Progenitor cell of endocrine pancreas (in vitro differentiated cells): ENCODE data around the gene IZUMO4. TPM values are rescaled to one million over a fixed set of nuclear protein-coding genes. Genes with fewer than 3 reads are reported as not detected.
"Not testable (repeated sequence)": the region's sequence is repeated elsewhere in the genome, so short reads cannot be mapped to it uniquely, and the experiment has no call there.

ENCODE experiments used
- DNase-seq: peaks from one replicate; pipeline ENCODE4 v3.0.0; 2021; ENCODE audit warnings: low spot score; ENCODE audit not compliant: unreplicated experiment
- H3K27ac Mint-ChIP-seq: 2 replicates; pipeline ENCODE4 v1.8.0; 2021; ENCODE audit warnings: mild to moderate bottlenecking, moderate library complexity, mixed read lengths
- H3K27me3 Mint-ChIP-seq: 2 replicates; pipeline ENCODE4 v1.8.0; 2021; ENCODE audit warnings: mixed read lengths
- H3K36me3 Mint-ChIP-seq: 2 replicates; pipeline ENCODE4 v1.8.0; 2022; ENCODE audit warnings: mixed read lengths; ENCODE audit not compliant: insufficient read depth
- H3K4me1 Mint-ChIP-seq: 2 replicates; pipeline ENCODE4 v1.8.0; 2021; ENCODE audit warnings: low read depth, mixed read lengths
- H3K4me3 Mint-ChIP-seq: 2 replicates; pipeline ENCODE4 v1.8.0; 2021; ENCODE audit warnings: low read depth, mild to moderate bottlenecking, moderate library complexity, mixed read lengths
- H3K9me3 Mint-ChIP-seq: 2 replicates; pipeline ENCODE4 v1.8.0; 2021; ENCODE audit warnings: low read depth, mixed read lengths
- CTCF ChIP-seq: fragments of 200-600 bp; sonication (generic); IDR thresholded peaks from one replicate; pipeline ENCODE4 v1.5.0; 2021; ENCODE audit warnings: antibody characterized with exemption, mild to moderate bottlenecking; ENCODE audit not compliant: unreplicated experiment
- total RNA-seq: library from RNA; stranded (reverse); gene quantifications from 2 replicates; pipeline ENCODE4 v1.2.1, GENCODE V29; 2021

Gene IZUMO4
- total RNA-seq, 1 donor from 2014 or later = 16.5 TPM

- H3K9me3 Mint-ChIP-seq = no peaks in the 10 kb centered on the region
- H3K4me1 Mint-ChIP-seq = no peaks in the 10 kb centered on the region
- TF ChIP-seq CTCF = no peak
- H3K27ac Mint-ChIP-seq = no peak overlapping the region
- H3K4me3 Mint-ChIP-seq = no peak overlapping the region
- no peaks in the 10 kb centered on the region for H3K27me3 Mint-ChIP-seq
- DNase-seq = no peak
- peaks cover 6% of the 10 kb centered on the region for H3K36me3 Mint-ChIP-seq
These were observed 32.3 kb downstream of the IZUMO4 start for GRCh38 chr19:2129022-2129421.

- DNase-seq = no peak
These were observed 32.8 kb downstream of the IZUMO4 start for GRCh38 chr19:2129486-2129885.

GRCh38 chr19:2129892-2130770 lies 33.4 kb downstream of the IZUMO4 start:
- Mint-ChIP-seq H3K4me1 (no peaks in the 10 kb centered on the region), H3K27ac (no peak overlapping the region), H3K9me3 (no peaks in the 10 kb centered on the region), H3K27me3 (no peaks in the 10 kb centered on the region), H3K36me3 (peaks cover 6% of the 10 kb centered on the region), H3K4me3 (no peak overlapping the region)
- TF ChIP-seq CTCF = no peak
- no peak for DNase-seq

More at GRCh38 chr19:2129486-2129885, 32.8 kb downstream of the IZUMO4 start:
- Mint-ChIP-seq H3K27me3 (no peaks in the 10 kb centered on the region), H3K36me3 (peaks cover 6% of the 10 kb centered on the region), H3K27ac (no peak overlapping the region), H3K4me1 (no peaks in the 10 kb centered on the region), H3K9me3 (no peaks in the 10 kb centered on the region), H3K4me3 (no peak overlapping the region)
- TF ChIP-seq CTCF = no peak

GRCh38 chr19:2131012-2131975 lies 34.6 kb downstream of the IZUMO4 start:
- H3K4me1 Mint-ChIP-seq, H3K9me3 Mint-ChIP-seq, H3K27ac Mint-ChIP-seq, H3K36me3 Mint-ChIP-seq, DNase-seq, H3K27me3 Mint-ChIP-seq, H3K4me3 Mint-ChIP-seq: not testable (repeated sequence)

GRCh38 chr19:2132191-2132590 lies 35.5 kb downstream of the IZUMO4 start:
- Mint-ChIP-seq H3K9me3 (no peaks in the 10 kb centered on the region), H3K27me3 (no peaks in the 10 kb centered on the region), H3K36me3 (peaks cover 9% of the 10 kb centered on the region), H3K27ac (no peak overlapping the region), H3K4me1 (no peaks in the 10 kb centered on the region), H3K4me3 (no peak overlapping the region)
- no peak for DNase-seq
- TF ChIP-seq CTCF = no peak
